Neutrophil (primary cell): ENCODE measurements around the gene FREM2.

Experiments used
- H3K27ac ChIP-seq: fragments of 200-600 bp; sonication (generic); 2 replicates; pipeline ENCODE4 v1.5.1; 2016; ENCODE audit warnings: mild to moderate bottlenecking, moderate library complexity
- H3K27me3 ChIP-seq: fragments of 200-600 bp; sonication (generic); 2 replicates; pipeline ENCODE4 v1.6.0; 2016; ENCODE audit warnings: mild to moderate bottlenecking
- H3K36me3 ChIP-seq: fragments of 200-600 bp; sonication (generic); 2 replicates; pipeline ENCODE4 v1.5.1; 2017
- H3K4me1 ChIP-seq, 2 experiments: fragments of 200-600 bp in 1 of 2; sonication (generic) in 1 of 2; 1 replicate in 1 of 2; 2 replicates in 1 of 2; pipeline versions ENCODE4 v1.5.1 to v1.6.1; 2013 to 2016; ENCODE audit warnings: low read depth in 1 of 2, low read length in 1 of 2, mild to moderate bottlenecking in 1 of 2, moderate library complexity in 1 of 2; ENCODE audit not compliant: control insufficient read depth in 1 of 2, insufficient read depth in 1 of 2
- H3K4me3 ChIP-seq, 2 experiments: fragments of 200-600 bp in 1 of 2; sonication (generic) in 1 of 2; 1 replicate in 1 of 2; 2 replicates in 1 of 2; pipeline ENCODE4 v1.5.1; 2013 to 2016; ENCODE audit warnings: low read depth in 1 of 2, low read length in 1 of 2, mild to moderate bottlenecking in 1 of 2, moderate library complexity in 1 of 2
- H3K9me3 ChIP-seq: fragments of 200-600 bp; sonication (generic); 2 replicates; pipeline ENCODE4 v1.5.1; 2016
- CTCF ChIP-seq: fragments of 200-600 bp; sonication (generic); IDR thresholded peaks from 2 replicates; pipeline ENCODE4 v1.5.1; 2016; ENCODE audit warnings: antibody characterized with exemption

FREM2 gene

GRCh38 chr13:38656699-38657098, 30.2 kb upstream of the FREM2 start:
- no peaks in the 10 kb centered on the region for H3K4me1 ChIP-seq
- no peaks in the 10 kb centered on the region for H3K36me3 ChIP-seq
- no peak overlapping the region for H3K27ac ChIP-seq
- no peaks in the 10 kb centered on the region for H3K27me3 ChIP-seq
- TF ChIP-seq CTCF, result no peak
- H3K4me3 ChIP-seq, result no peak overlapping the region
- no peaks in the 10 kb centered on the region for H3K9me3 ChIP-seq

- Histone ChIP-seq H3K9me3 (no peaks in the 10 kb centered on the region), H3K27ac (no peak overlapping the region), H3K4me1 (no peaks in the 10 kb centered on the region), H3K27me3 (no peaks in the 10 kb centered on the region), H3K36me3 (no peaks in the 10 kb centered on the region), H3K4me3 (no peak overlapping the region)
- no peak for TF ChIP-seq CTCF
Measured at GRCh38 chr13:38657191-38657590, 29.7 kb upstream of the FREM2 start.

GRCh38 chr13:38658906-38659305, 28.0 kb upstream of the FREM2 start:
- H3K27ac ChIP-seq, result no peak overlapping the region
- no peak overlapping the region for H3K4me3 ChIP-seq
- no peak for TF ChIP-seq CTCF
- H3K4me1 ChIP-seq, result no peaks in the 10 kb centered on the region
- H3K9me3 ChIP-seq, result no peaks in the 10 kb centered on the region
- H3K27me3 ChIP-seq, result no peaks in the 10 kb centered on the region
- H3K36me3 ChIP-seq, result no peaks in the 10 kb centered on the region

- Histone ChIP-seq H3K4me1 (no peaks in the 10 kb centered on the region), H3K27ac (no peak overlapping the region), H3K27me3 (no peaks in the 10 kb centered on the region), H3K9me3 (no peaks in the 10 kb centered on the region), H3K4me3 (no peak overlapping the region), H3K36me3 (no peaks in the 10 kb centered on the region)
- TF ChIP-seq CTCF, result no peak
Measured at GRCh38 chr13:38661010-38661675, 25.7 kb upstream of the FREM2 start.

GRCh38 chr13:38662362-38662761, 24.5 kb upstream of the FREM2 start:
- Histone ChIP-seq H3K4me3 (no peak overlapping the region), H3K27me3 (no peaks in the 10 kb centered on the region), H3K9me3 (no peaks in the 10 kb centered on the region), H3K27ac (no peak overlapping the region), H3K36me3 (no peaks in the 10 kb centered on the region), H3K4me1 (no peaks in the 10 kb centered on the region)
- TF ChIP-seq CTCF, result no peak
